Measurements from ENCODE around the gene NFIA.

The NFIA gene

GRCh38 chr1:61152469-61153105, 70.2 kb downstream of the NFIA start:
- no peak for DNase-seq (ENCODE audit: low read depth)

- DNase-seq (ENCODE audit: low read depth), result no peak
Measured at GRCh38 chr1:61156576-61157467, 74.5 kb downstream of the NFIA start.

- DNase-seq (ENCODE audit: low read depth), result no peak
Measured at GRCh38 chr1:61157468-61157987, 75.2 kb downstream of the NFIA start.

- DNase-seq (ENCODE audit: low read depth), result no peak
Measured at GRCh38 chr1:61158591-61158990, 76.2 kb downstream of the NFIA start.

- no peak for DNase-seq (ENCODE audit: low read depth)
Measured at GRCh38 chr1:61160526-61160925, 78.2 kb downstream of the NFIA start.

GRCh38 chr1:61162520-61163258, 80.3 kb downstream of the NFIA start:
- no peak for DNase-seq (ENCODE audit: low read depth)

- DNase-seq (ENCODE audit: low read depth), result no peak
Measured at GRCh38 chr1:61163355-61163754, 81.0 kb downstream of the NFIA start.

GRCh38 chr1:61165402-61165801, 83.0 kb downstream of the NFIA start:
- no peak for DNase-seq (ENCODE audit: low read depth)

GRCh38 chr1:61167309-61167708, 84.9 kb downstream of the NFIA start:
- DNase-seq (ENCODE audit: low read depth), result no peak

- DNase-seq (ENCODE audit: low read depth), result no peak
Measured at GRCh38 chr1:61169045-61169444, 86.7 kb downstream of the NFIA start.

- no peak for DNase-seq (ENCODE audit: low read depth)
Measured at GRCh38 chr1:61169634-61170033, 87.3 kb downstream of the NFIA start.

GRCh38 chr1:61170328-61171238, 88.2 kb downstream of the NFIA start:
- DNase-seq (ENCODE audit: low read depth), result no peak

- no peak for DNase-seq (ENCODE audit: low read depth)
Measured at GRCh38 chr1:61171346-61171745, 89.0 kb downstream of the NFIA start.

GRCh38 chr1:61171974-61172373, 89.6 kb downstream of the NFIA start:
- DNase-seq (ENCODE audit: low read depth), result no peak

GRCh38 chr1:61173118-61173517, 90.8 kb downstream of the NFIA start:
- no peak for DNase-seq (ENCODE audit: low read depth)

- no peak for DNase-seq (ENCODE audit: low read depth)
Measured at GRCh38 chr1:61174060-61174795, 91.9 kb downstream of the NFIA start.

GRCh38 chr1:61175976-61176375, 93.6 kb downstream of the NFIA start:
- no peak for DNase-seq (ENCODE audit: low read depth)

GRCh38 chr1:61181067-61182038, 99.0 kb downstream of the NFIA start:
- DNase-seq (ENCODE audit: low read depth), result no peak

GRCh38 chr1:61182049-61182448, 99.7 kb downstream of the NFIA start:
- DNase-seq (ENCODE audit: low read depth), result no peak

- DNase-seq (ENCODE audit: low read depth), result no peak
Measured at GRCh38 chr1:61182480-61182879, 100.1 kb downstream of the NFIA start.
